Eye (tissue), 1 donor: ENCODE results near the gene ITLN2.
A peak's percentile ranks its signal among the peaks of the same experiment; 100 is the strongest.
"Not testable (repeated sequence)": the region's sequence is repeated elsewhere in the genome, so short reads cannot be mapped to it uniquely, and the experiment has no call there.

ENCODE experiments used
- DNase-seq: peaks from one replicate; pipeline ENCODE4 v3.0.0-alpha.2; 2015

Gene ITLN2

GRCh38 chr1:160952129-160952510 lies 2.5 kb downstream of the ITLN2 start:
- no peak for DNase-seq

- DNase-seq = peak; percentile 83
Measured at GRCh38 chr1:160951443-160952128, 3.0 kb downstream of the ITLN2 start.

- no peak for DNase-seq
Measured at GRCh38 chr1:160950657-160951056, 4.0 kb downstream of the ITLN2 start.

GRCh38 chr1:160949881-160950280 lies 4.7 kb downstream of the ITLN2 start:
- DNase-seq = no peak

GRCh38 chr1:160949216-160949880 lies 5.3 kb downstream of the ITLN2 start:
- DNase-seq = not testable (repeated sequence)

GRCh38 chr1:160947174-160947759 lies 7.3 kb downstream of the ITLN2 start:
- DNase-seq = not testable (repeated sequence)

- DNase-seq = not testable (repeated sequence)
Measured at GRCh38 chr1:160945881-160946280, 8.7 kb downstream of the ITLN2 start.

- DNase-seq = no peak
Measured at GRCh38 chr1:160945079-160945478, 9.5 kb downstream of the ITLN2 start.

- no peak for DNase-seq
Measured at GRCh38 chr1:160942926-160943325, 11.7 kb downstream of the ITLN2 start.

- DNase-seq = not testable (repeated sequence)
Measured at GRCh38 chr1:160936666-160937065, 17.9 kb downstream of the ITLN2 start.

- DNase-seq = no peak
Measured at GRCh38 chr1:160935527-160936258, 18.9 kb downstream of the ITLN2 start.

- DNase-seq = not testable (repeated sequence)
Measured at GRCh38 chr1:160933305-160933704, 21.3 kb downstream of the ITLN2 start.

GRCh38 chr1:160925652-160926244 lies 28.9 kb downstream of the ITLN2 start:
- DNase-seq = no peak

GRCh38 chr1:160924791-160925651 lies 29.6 kb downstream of the ITLN2 start:
- DNase-seq = no peak

- no peak for DNase-seq
Measured at GRCh38 chr1:160916666-160917065, 37.9 kb downstream of the ITLN2 start.

GRCh38 chr1:160913229-160913628 lies 41.4 kb downstream of the ITLN2 start:
- not testable (repeated sequence) for DNase-seq

GRCh38 chr1:160911925-160912324 lies 42.7 kb downstream of the ITLN2 start:
- no peak for DNase-seq

- no peak for DNase-seq
Measured at GRCh38 chr1:160911441-160911840, 43.2 kb downstream of the ITLN2 start.

- DNase-seq = no peak
Measured at GRCh38 chr1:160910170-160910750, 44.3 kb downstream of the ITLN2 start.

GRCh38 chr1:160907976-160908375 lies 46.6 kb downstream of the ITLN2 start:
- DNase-seq = peak; percentile 20

GRCh38 chr1:160905617-160905989 lies 49.0 kb downstream of the ITLN2 start:
- no peak for DNase-seq
